ENCODE measurements around the gene LPP.

- TF ChIP-seq CTCF (IDR thresholded peaks at IDR 0.05) (no peak), CHD2 (IDR thresholded peaks at IDR 0.05; ENCODE audit: low read length, partially characterized antibody) (no peak), EP300 (IDR thresholded peaks at IDR 0.05) (no peak), RFX5 (IDR thresholded peaks at IDR 0.05) (no peak), RCOR1 (IDR thresholded peaks at IDR 0.05; ENCODE audit: low read depth, low read length) (no peak), RAD21 (conservative IDR thresholded peaks at IDR 0.05 in 1 of 2, IDR thresholded peaks at IDR 0.05 in 1 of 2) (no peak), HES2 (IDR thresholded peaks at IDR 0.05) (no peak), RNF2 (IDR thresholded peaks at IDR 0.05; ENCODE audit: borderline replicate concordance, low read depth) (no peak)
Measured at GRCh38 chr3:188440340-188440972, 286.5 kb downstream of the LPP start.
